GM18511 (cell line): ENCODE results near the gene GSTM4.

Experiments used
- ATAC-seq: cut with Tn5 transposase; IDR thresholded peaks from one replicate; pipeline ENCODE4 v1.9.1; 2021; ENCODE audit warnings: mild to moderate bottlenecking, moderate library complexity; ENCODE audit not compliant: unreplicated experiment

The GSTM4 gene

GRCh38 chr1:109624201-109625010 lies 31.5 kb upstream of the GSTM4 start:
- no peak for ATAC-seq

- no peak for ATAC-seq
These were observed 30.7 kb upstream of the GSTM4 start for GRCh38 chr1:109625176-109625575.

- no peak for ATAC-seq
These were observed 30.0 kb upstream of the GSTM4 start for GRCh38 chr1:109625601-109626560.

- ATAC-seq, result no peak
These were observed 29.1 kb upstream of the GSTM4 start for GRCh38 chr1:109626682-109627408.

GRCh38 chr1:109627692-109628399 lies 28.1 kb upstream of the GSTM4 start:
- ATAC-seq, result no peak

- ATAC-seq, result no peak
These were observed 27.2 kb upstream of the GSTM4 start for GRCh38 chr1:109628540-109629321.

GRCh38 chr1:109629372-109630030 lies 26.4 kb upstream of the GSTM4 start:
- ATAC-seq, result no peak

- no peak for ATAC-seq
These were observed 25.6 kb upstream of the GSTM4 start for GRCh38 chr1:109630081-109630897.

GRCh38 chr1:109630898-109631512 lies 24.9 kb upstream of the GSTM4 start:
- ATAC-seq, result no peak

- ATAC-seq, result no peak
These were observed 24.1 kb upstream of the GSTM4 start for GRCh38 chr1:109631513-109632505.

GRCh38 chr1:109632671-109633346 lies 23.1 kb upstream of the GSTM4 start:
- no peak for ATAC-seq

- no peak for ATAC-seq
These were observed 21.6 kb upstream of the GSTM4 start for GRCh38 chr1:109634292-109634691.

GRCh38 chr1:109634771-109635750 lies 20.8 kb upstream of the GSTM4 start:
- ATAC-seq, result no peak

GRCh38 chr1:109635862-109636200 lies 20.1 kb upstream of the GSTM4 start:
- no peak for ATAC-seq
